Neural progenitor cell (in vitro differentiated cells): ENCODE data around the gene CNTN2. TPM values are rescaled to one million over a fixed set of nuclear protein-coding genes. Genes with fewer than 3 reads are reported as not detected.

Experiments used
- DNase-seq: peaks from one replicate; pipeline ENCODE4 v3.0.0-alpha.2; 2016; ENCODE audit warnings: low spot score
- H2AFZ ChIP-seq: fragments of 200-600 bp; sonication (generic); replicated peaks from 2 replicates; pipeline ENCODE4 v1.6.1; 2016; ENCODE audit warnings: antibody characterized with exemption
- H3F3A ChIP-seq: fragments of 200-600 bp; sonication (generic); 2 replicates; pipeline ENCODE4 v1.6.1; 2016; ENCODE audit warnings: antibody characterized with exemption, low read depth
- H3K27ac ChIP-seq: fragments of 200-600 bp; sonication (generic); 2 replicates; pipeline ENCODE4 v1.5.1; 2016; ENCODE audit warnings: mild to moderate bottlenecking
- H3K27me3 ChIP-seq: fragments of 200-600 bp; sonication (generic); 2 replicates; pipeline ENCODE4 v1.6.1; 2016; ENCODE audit warnings: mild to moderate bottlenecking, moderate library complexity
- H3K36me3 ChIP-seq: fragments of 200-600 bp; sonication (generic); 2 replicates; pipeline ENCODE4 v1.5.1; 2016
- H3K4me1 ChIP-seq: fragments of 200-600 bp; sonication (generic); 2 replicates; pipeline ENCODE4 v1.6.1; 2016; ENCODE audit warnings: mixed run types
- H3K4me2 ChIP-seq: fragments of 200-600 bp; sonication (generic); 2 replicates; pipeline ENCODE4 v1.6.1; 2016
- H3K4me3 ChIP-seq: fragments of 200-600 bp; sonication (generic); 2 replicates; pipeline ENCODE4 v1.5.1; 2016
- H3K79me2 ChIP-seq: fragments of 200-600 bp; sonication (generic); 2 replicates; pipeline ENCODE4 v1.6.1; 2016; ENCODE audit warnings: low read depth
- H3K9ac ChIP-seq: fragments of 200-600 bp; sonication (generic); 2 replicates; pipeline ENCODE4 v1.6.1; 2016
- H3K9me3 ChIP-seq: fragments of 200-600 bp; sonication (generic); 2 replicates; pipeline ENCODE4 v1.5.1; 2016; ENCODE audit warnings: low read depth
- H4K20me1 ChIP-seq: fragments of 200-600 bp; sonication (generic); 2 replicates; pipeline ENCODE4 v1.6.1; 2016; ENCODE audit warnings: low read depth
- H3K27ac Mint-ChIP-seq: 3 replicates; pipeline ENCODE4 v1.8.0; 2021; ENCODE audit warnings: mixed read lengths
- H3K27me3 Mint-ChIP-seq: 2 replicates; pipeline ENCODE4 v1.8.0; 2022; ENCODE audit warnings: low read depth, mild to moderate bottlenecking, inconsistent platforms, moderate library complexity, mixed read lengths; ENCODE audit not compliant: insufficient read depth
- H3K36me3 Mint-ChIP-seq: 3 replicates; pipeline ENCODE4 v1.8.0; 2021; ENCODE audit warnings: mixed read lengths
- H3K4me1 Mint-ChIP-seq: 3 replicates; pipeline ENCODE4 v1.8.0; 2021; ENCODE audit warnings: mixed read lengths
- H3K4me3 Mint-ChIP-seq: 3 replicates; pipeline ENCODE4 v1.8.0; 2021; ENCODE audit warnings: mild to moderate bottlenecking, moderate library complexity, mixed read lengths
- H3K9me3 Mint-ChIP-seq: 3 replicates; pipeline ENCODE4 v1.8.0; 2020; ENCODE audit warnings: mixed read lengths
- CTCF ChIP-seq: fragments of 200-600 bp; sonication (generic); IDR thresholded peaks from 2 replicates; pipeline ENCODE4 v1.5.1; 2017; ENCODE audit warnings: antibody characterized with exemption, mild to moderate bottlenecking
- EZH2 ChIP-seq: fragments of 200-600 bp; sonication (generic); IDR thresholded peaks from 2 replicates; pipeline ENCODE4 v1.6.1; 2017; ENCODE audit warnings: antibody characterized with exemption, mild to moderate bottlenecking, moderate library complexity
- EZH2phosphoT487 ChIP-seq: fragments of 200-600 bp; sonication (generic); IDR thresholded peaks from 2 replicates; pipeline ENCODE4 v1.6.1; 2017; ENCODE audit warnings: antibody characterized with exemption
- total RNA-seq: library from RNA; depleted of rRNA; stranded (reverse); fragments of >200 nt; gene quantifications from 2 replicates; pipeline ENCODE4 v1.2.3, GENCODE V29; 2015; ENCODE audit warnings: low replicate concordance

Gene CNTN2
- total RNA-seq, 1 donor from 2014 or later = 8.4 TPM

GRCh38 chr1:205017766-205018165 lies 25.2 kb upstream of the CNTN2 start:
- Histone ChIP-seq H3F3A (peaks cover 19% of the 10 kb centered on the region), H3K79me2 (no peaks in the 10 kb centered on the region), H3K9me3 (no peaks in the 10 kb centered on the region), H3K27ac (no peak overlapping the region), H3K36me3 (no peaks in the 10 kb centered on the region), H3K27me3 (no peaks in the 10 kb centered on the region), H3K9ac (no peak overlapping the region), H3K4me1 (peaks cover 31% of the 10 kb centered on the region), H4K20me1 (no peaks in the 10 kb centered on the region), H3K4me3 (no peak overlapping the region), H3K4me2 (no peak overlapping the region), H2AFZ (no peak overlapping the region)
- H3K27ac Mint-ChIP-seq = no peak overlapping the region
- peaks cover 27% of the 10 kb centered on the region for H3K4me1 Mint-ChIP-seq
- no peaks in the 10 kb centered on the region for H3K36me3 Mint-ChIP-seq
- no peaks in the 10 kb centered on the region for H3K9me3 Mint-ChIP-seq
- no peak overlapping the region for H3K4me3 Mint-ChIP-seq
- no peak for DNase-seq
- H3K27me3 Mint-ChIP-seq = peaks cover 6% of the 10 kb centered on the region
- no peak for TF ChIP-seq EZH2phosphoT487
- TF ChIP-seq EZH2 = no peak
- no peak for TF ChIP-seq CTCF

DNA sequence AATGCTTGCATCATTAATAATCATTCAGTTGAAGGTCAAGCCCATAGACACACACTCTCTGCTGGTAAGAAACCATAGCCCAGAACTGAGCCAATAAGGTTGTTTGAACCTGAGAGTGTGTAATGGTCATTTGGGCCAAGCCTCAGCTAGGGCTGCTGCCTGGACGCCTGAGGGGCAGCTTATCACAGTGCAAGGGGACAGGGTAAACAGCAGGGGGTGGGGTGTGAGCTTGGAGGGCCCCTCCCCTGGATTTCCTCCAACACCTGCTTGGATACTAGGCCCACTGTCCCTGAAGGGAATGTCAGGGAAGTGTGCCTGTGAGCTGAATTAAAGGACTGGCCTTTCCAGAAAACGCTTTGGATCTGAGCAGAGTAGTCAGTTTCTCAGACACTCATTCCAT lies 24.6 kb upstream of the CNTN2 start:
- Histone ChIP-seq H4K20me1 (no peaks in the 10 kb centered on the region), H3K4me3 (no peak overlapping the region), H3K4me2 (no peak overlapping the region), H3K27ac (no peak overlapping the region), H3K27me3 (no peaks in the 10 kb centered on the region), H3K36me3 (no peaks in the 10 kb centered on the region), H3K4me1 (peaks cover 26% of the 10 kb centered on the region), H3K79me2 (no peaks in the 10 kb centered on the region), H3K9ac (no peak overlapping the region), H2AFZ (no peak overlapping the region), H3K9me3 (no peaks in the 10 kb centered on the region), H3F3A (peaks cover 14% of the 10 kb centered on the region)
- Mint-ChIP-seq H3K4me1 (peaks cover 20% of the 10 kb centered on the region), H3K27ac (no peak overlapping the region), H3K36me3 (no peaks in the 10 kb centered on the region), H3K9me3 (no peaks in the 10 kb centered on the region), H3K4me3 (no peak overlapping the region), H3K27me3 (peaks cover 6% of the 10 kb centered on the region)
- no peak for TF ChIP-seq EZH2phosphoT487
- no peak for TF ChIP-seq CTCF
- no peak for TF ChIP-seq EZH2
- no peak for DNase-seq

DNA sequence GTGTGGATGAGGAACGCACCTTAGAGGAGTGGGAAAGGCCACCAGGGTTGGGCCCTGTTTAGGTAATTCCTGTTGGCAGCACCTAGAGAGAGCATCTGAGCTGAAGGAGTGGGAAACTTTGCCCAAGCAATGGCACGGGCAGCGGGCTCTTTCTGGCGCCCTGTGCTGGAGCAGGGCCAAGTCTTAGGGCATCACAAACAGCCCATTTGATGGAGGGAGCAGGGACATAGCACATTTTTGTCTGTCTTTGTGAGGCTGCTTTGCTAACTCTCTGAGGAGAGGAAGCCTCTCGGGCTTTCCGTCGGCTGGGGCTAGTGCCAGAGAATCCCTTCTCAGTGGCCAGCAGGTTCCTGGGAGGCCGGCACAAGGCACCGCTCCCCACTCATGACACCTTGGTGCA lies 22.5 kb upstream of the CNTN2 start:
- Histone ChIP-seq H2AFZ (no peak overlapping the region), H3K79me2 (no peaks in the 10 kb centered on the region), H3K9me3 (no peaks in the 10 kb centered on the region), H3K27ac (no peak overlapping the region), H3K4me2 (no peak overlapping the region), H3K9ac (no peak overlapping the region), H3K27me3 (no peaks in the 10 kb centered on the region), H3F3A (peaks cover 10% of the 10 kb centered on the region), H3K4me3 (no peak overlapping the region), H3K4me1 (peaks cover 25% of the 10 kb centered on the region), H4K20me1 (no peaks in the 10 kb centered on the region), H3K36me3 (no peaks in the 10 kb centered on the region)
- DNase-seq = no peak
- Mint-ChIP-seq H3K36me3 (no peaks in the 10 kb centered on the region), H3K27ac (no peak overlapping the region), H3K9me3 (no peaks in the 10 kb centered on the region), H3K27me3 (peaks cover 8% of the 10 kb centered on the region), H3K4me3 (no peak overlapping the region), H3K4me1 (peaks cover 14% of the 10 kb centered on the region)
- TF ChIP-seq EZH2phosphoT487 (no peak), CTCF (no peak), EZH2 (no peak)
